ENCODE data around the gene AUTS2. TPM values are rescaled to one million over a fixed set of nuclear protein-coding genes. Genes with fewer than 3 reads are reported as not detected.

AUTS2 gene
- total and polyA plus RNA-seq, 9 of the 15 experiments (the other 6 are each of a cell fraction or from before 2014, with no cell fraction given) = 0.58 TPM; not detected in 8

DNA sequence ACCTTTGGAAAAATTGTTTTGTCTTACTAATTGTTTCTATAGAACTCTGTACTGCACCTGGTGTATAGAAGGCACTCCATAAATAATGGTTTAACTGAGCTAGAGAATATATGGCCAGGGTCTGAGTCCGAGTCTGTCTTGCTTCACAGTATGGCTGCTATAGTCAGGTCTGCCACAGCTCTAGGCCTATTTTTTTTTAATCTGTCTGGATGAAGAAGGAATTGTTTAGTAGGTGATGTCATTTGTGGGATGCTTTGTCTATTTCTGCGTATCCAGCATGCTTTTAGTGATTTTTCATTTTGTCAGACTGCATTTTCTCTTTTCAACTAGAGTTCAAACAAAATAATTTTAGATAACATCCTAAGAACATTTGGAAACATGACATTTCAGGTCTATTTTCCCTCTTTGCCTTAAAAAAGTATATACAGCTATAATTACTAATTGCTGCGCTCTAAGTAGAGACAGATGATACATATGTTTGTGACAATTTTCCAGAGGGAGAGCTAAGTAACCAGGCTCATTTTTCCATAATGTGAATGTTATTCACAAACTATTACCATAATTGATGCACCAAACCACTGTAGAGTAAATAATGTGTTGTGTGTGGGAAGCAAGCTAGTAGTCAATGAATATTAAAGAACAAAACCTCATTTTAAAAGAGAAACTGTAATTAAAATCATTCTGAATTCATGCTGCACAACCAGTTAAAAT is 361.7 kb downstream of the AUTS2 start:
- H3K9me1 ChIP-seq (ENCODE audit: control insufficient read depth, insufficient read depth, low read length) = no peaks in the 10 kb centered on the region
- H3K4me2 ChIP-seq (ENCODE audit: insufficient read depth, low read length) = no peak overlapping the region
- H3K9me3 ChIP-seq (replicated peaks; ENCODE audit: control insufficient read depth, insufficient read depth, low read depth, low read length) = no peaks in the 10 kb centered on the region
- H3K9ac ChIP-seq (ENCODE audit: insufficient read depth in 1 of 2, low read depth in 2 of 2, low read length in 2 of 2) = no peak overlapping the region
- no peak for DNase-seq (ENCODE audit: extremely low read depth in 1 of 4, low spot score in 3 of 4)
- TF ChIP-seq PTBP1 (IDR thresholded peaks at IDR 0.05; ENCODE audit: low read depth, low read length) = no peak
- no peak for TF ChIP-seq ZNF668 (CRISPR knock-in tag; IDR thresholded peaks at IDR 0.05)
- TF ChIP-seq, protein P1, sequence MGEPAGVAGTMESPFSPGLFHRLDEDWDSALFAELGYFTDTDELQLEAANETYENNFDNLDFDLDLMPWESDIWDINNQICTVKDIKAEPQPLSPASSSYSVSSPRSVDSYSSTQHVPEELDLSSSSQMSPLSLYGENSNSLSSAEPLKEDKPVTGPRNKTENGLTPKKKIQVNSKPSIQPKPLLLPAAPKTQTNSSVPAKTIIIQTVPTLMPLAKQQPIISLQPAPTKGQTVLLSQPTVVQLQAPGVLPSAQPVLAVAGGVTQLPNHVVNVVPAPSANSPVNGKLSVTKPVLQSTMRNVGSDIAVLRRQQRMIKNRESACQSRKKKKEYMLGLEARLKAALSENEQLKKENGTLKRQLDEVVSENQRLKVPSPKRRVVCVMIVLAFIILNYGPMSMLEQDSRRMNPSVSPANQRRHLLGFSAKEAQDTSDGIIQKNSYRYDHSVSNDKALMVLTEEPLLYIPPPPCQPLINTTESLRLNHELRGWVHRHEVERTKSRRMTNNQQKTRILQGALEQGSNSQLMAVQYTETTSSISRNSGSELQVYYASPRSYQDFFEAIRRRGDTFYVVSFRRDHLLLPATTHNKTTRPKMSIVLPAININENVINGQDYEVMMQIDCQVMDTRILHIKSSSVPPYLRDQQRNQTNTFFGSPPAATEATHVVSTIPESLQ (CRISPR knock-in tag; IDR thresholded peaks at IDR 0.05) = no peak
- no peak for TF ChIP-seq TFAM (CRISPR knock-in tag; conservative IDR thresholded peaks at IDR 0.05)
- no peak for TF ChIP-seq BRCA1 (IDR thresholded peaks at IDR 0.05)
- no peak for TF ChIP-seq BRCA1 (CRISPR knock-in tag; IDR thresholded peaks at IDR 0.05)
- TF ChIP-seq ZNF3 (CRISPR knock-in tag; IDR thresholded peaks at IDR 0.05) = no peak
- no peak for TF ChIP-seq ZNF551 (CRISPR knock-in tag; IDR thresholded peaks at IDR 0.05)
- TF ChIP-seq ZNF124 (CRISPR knock-in tag; IDR thresholded peaks at IDR 0.05) = no peak
- 3% methylated on average over 3 of the region's 3 CpGs for WGBS (ENCODE audit: insufficient coverage, low coverage, missing lambda C conversion rate)
- no peak overlapping the region for H3K4me3 ChIP-seq
- CTCF ChIA-PET (ENCODE audit: low intra/inter-chr PET ratio) = no interaction called here
- FAIRE-seq = no peak
- H4K20me1 ChIP-seq (replicated peaks; ENCODE audit: control insufficient read depth, insufficient read depth, low read length) = no peaks in the 10 kb centered on the region
- POLR2A ChIA-PET = interaction anchor here (0.8 kb wide), 1 partner anchor 10 kb away, joined by 3 read pairs; no protein-coding TSS in a partner anchor
- intact Hi-C loops (cut with micrococcal nuclease) (no loop called here), in situ Hi-C loops (cut with MboI) (no loop called here)
- H2AFZ ChIP-seq (ENCODE audit: low read depth, low read length) = no peak overlapping the region
- H3K4me1 ChIP-seq (replicated peaks in 1 of 2; ENCODE audit: control insufficient read depth in 2 of 2, insufficient read depth in 2 of 2, low read length in 2 of 2) = no peaks in the 10 kb centered on the region
- BruUV-seq (replicated peaks) = no TSS peak
- no peaks in the 10 kb centered on the region for H3K36me3 ChIP-seq (ENCODE audit: control insufficient read depth, insufficient read depth, low read length)
- no peaks in the 10 kb centered on the region for H3K79me2 ChIP-seq (ENCODE audit: control insufficient read depth, insufficient read depth, low read length)
- no peak for ATAC-seq
- H3K27me3 ChIP-seq (ENCODE audit: control insufficient read depth in 2 of 2, insufficient read depth in 2 of 2, low read length in 2 of 2) = no peaks in the 10 kb centered on the region
- H3K27ac ChIP-seq (ENCODE audit: extremely low read depth, low read depth, low read length) = no peak overlapping the region
